ENCODE measurements around the gene ZKSCAN1.

The ZKSCAN1 gene

DNA sequence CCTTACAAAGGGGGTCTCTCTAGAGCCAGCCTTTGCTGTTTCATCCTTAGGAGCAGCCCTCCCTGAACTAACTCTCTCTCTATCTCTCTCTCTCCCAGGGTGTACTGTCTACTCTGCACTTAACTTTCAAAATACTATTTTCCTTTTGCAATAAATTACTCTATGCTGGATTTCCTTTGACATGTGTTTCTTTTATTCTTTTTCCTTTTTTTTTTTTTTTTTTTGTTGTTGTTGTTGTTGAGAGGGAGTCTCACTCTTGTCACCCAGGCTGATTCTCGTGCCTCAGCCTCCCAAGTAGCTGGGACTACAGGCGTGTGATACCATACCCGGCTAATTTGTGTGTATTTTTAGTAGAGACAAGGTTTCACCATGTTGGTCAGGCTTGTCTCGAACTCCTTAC lies 67.6 kb downstream of the ZKSCAN1 start:
- DNase-seq, result no peak

DNA sequence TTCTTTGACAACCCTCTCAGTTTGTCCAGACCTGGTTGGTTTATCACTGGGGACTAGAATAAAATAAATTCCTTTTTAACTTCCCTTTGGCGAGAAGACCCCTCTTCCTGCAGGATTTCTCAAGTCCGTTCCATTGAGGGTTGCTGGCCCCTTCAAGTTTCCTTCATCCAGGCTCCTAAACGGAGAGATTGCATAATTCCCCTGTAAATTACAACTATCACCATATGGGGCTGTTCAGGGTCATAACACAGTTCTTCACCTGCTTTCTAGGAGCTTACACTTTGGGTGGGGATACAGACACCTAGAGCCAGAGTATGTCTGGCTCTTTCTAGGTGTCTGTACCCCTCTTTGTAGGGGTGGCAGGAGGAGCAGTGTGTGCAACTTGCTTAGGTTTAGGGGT lies 70.1 kb downstream of the ZKSCAN1 start:
- no peak for DNase-seq

DNA sequence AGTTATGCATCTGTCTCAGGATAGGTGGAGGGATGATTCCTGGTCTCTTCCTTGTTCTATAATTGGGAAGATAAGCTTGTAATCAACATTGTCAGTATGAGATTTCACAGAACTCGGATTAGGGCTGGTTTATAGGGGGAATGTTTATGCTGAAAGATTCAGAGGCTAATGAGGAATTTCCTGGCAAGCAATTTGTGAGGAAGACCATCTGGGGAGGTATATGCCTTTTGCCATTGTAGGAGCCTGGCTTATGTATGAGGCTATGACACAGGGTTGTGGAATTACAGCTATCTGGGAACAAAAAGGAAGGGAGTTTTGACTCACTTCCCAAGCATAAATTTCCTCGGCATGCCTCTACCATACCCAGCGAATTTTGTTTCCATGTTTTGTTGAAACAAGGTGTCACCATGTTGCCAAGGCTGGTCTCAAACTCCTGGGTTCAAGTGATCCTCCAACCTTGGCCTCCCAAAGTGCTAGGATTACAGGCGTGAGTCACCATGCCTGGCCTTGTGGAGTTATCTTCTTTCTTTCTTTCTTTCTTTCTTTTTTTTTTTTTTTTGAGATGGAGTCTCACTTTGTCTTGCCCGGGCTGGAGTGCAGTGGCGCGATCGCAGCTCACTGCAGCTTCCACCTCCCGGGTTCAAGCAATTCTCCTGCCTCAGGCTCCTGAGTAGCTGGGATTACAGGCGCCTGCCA lies 71.8 kb downstream of the ZKSCAN1 start:
- no peak for DNase-seq

DNA sequence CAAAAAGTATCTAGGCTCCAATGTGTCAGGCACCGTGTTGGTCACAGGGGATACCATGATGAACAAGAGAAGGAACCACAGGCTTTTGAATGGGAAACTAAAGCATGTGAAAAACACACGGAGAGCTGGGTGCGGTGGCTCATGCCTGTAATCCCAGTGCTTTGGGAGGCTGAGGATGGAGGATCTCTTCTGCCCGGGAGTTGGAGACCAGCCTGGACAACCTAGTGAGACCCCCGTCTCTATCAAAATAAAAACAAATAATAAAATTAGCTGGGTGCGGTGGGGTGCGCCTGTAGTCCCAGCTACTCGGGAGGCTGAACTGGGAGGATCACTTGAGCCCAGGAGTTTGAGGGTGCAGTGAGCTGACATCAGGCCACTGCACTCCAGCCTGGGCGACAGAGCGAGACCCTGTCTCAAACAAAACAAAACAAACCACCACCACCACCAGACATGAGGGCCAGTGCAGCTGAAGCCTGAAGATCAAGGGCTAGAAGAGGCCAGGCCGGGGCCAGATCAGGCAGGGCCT lies 72.8 kb downstream of the ZKSCAN1 start:
- no peak for DNase-seq

DNA sequence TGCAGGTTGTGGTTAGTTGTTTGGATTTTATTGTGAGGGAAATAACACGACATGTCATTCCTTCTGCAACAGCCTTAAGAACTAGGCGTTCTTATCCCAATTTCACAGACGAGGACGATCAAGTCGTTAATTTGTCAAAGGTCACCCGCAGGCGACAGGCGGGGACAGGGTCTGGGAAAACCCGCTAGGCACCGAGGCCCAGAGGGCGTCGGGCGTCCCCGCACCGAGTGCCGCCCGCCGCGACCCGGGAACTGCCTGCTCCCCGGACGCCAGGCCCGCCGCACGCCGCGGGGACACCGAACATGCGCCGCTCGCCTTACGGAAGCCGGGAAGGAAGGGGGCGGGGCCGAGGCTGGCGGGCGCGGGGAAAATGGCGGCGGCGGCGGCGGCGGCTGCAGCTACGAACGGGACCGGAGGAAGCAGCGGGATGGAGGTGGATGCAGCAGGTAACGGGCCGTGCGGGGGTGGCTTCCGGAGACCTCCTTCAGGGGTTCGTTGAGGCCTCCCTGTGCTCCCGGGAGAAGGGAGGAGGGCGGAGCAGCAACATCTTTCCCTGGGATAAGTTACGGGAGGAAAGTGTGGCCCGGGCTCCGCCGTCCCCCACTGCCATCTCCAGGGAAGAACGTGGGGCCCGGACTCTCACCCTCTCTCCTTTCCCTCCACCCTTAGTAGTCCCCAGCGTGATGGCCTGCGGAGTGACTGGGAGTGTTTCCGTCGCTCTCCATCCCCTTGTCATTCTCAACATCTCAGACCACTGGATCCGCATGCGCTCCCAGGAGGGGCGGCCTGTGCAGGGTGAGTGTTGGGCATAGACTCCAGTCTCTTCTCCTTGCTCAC lies 73.4 kb downstream of the ZKSCAN1 start, which contains the start of gene COPS6:
Gene COPS6, plus strand, starts transcription at position 349 of the 837 bp plus-strand sequence. Its CDS starts 22 bp downstream, at position 371.
- peak; percentile 78 for DNase-seq

DNA sequence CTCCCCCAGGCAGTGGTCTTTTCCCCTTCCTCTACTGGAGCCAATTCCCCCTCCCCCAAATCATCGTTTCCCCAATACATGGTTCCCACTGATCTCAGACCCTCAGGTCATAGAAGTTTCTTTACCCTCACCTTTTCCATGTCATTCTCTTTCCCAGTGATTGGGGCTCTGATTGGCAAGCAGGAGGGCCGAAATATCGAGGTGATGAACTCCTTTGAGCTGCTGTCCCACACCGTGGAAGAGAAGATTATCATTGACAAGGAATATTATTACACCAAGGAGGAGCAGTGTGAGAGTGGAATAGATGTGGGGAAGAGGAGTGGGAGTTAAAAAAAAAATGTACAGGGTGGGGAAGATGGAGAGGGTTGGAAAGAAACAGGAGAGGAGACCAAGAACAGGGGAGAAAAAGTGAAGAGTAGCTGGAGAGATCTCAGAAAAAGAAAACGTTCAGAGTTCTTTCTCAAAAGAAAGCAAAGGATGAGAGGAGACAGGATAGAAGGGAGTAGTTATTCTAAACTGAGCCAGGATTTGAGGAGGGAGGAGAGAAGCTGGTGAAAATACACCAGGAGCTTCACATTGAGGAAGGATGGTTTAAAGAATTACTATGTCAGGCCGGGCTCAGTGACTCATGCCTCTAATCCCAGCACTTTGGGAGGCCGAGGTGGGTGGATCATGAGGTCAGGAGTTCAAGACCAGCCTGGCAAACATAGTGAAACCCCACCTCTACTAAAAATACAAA lies 74.2 kb downstream of the ZKSCAN1 start:
- no peak for DNase-seq

DNA sequence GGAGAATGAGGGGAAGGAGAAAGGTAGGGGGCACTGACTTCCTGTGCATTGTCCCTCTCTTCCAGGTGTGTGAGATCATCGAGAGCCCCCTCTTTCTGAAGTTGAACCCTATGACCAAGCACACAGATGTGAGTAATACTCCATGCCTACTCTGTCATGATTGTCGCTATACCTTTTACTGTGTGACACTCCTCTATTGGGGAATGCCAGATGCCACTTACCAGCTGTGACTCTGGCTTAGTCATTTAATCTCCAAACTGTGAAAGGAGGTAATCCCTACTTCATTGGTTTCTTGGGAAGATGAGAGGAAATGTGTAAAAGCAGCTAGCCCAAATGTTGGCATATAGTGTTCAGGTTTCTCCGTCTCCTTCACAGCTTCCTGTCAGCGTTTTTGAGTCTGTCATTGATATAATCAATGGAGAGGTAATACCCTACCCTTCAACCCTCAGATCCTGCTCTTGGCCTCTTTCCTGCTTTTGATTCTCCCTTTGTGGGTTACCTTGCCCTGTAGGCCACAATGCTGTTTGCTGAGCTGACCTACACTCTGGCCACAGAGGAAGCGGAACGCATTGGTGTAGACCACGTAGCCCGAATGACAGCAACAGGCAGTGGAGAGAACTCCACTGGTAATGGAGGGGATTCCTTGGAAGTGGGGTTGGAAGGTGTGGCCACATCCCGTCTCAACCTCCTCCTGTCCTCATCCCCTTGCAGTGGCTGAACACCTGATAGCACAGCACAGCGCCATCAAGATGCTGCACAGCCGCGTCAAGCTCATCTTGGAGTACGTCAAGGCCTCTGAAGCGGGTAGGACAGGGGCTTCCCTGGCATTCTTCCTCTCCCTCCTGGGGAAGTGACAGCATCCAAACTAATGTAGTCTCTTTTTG lies 75.4 kb downstream of the ZKSCAN1 start:
- DNase-seq, result no peak

All from NCI-H2227 treated with DMSO at 0.1 percent for 48 hours (cell line).